ENCODE measurements around the gene BTBD7. TPM values are rescaled to one million over a fixed set of nuclear protein-coding genes. Genes with fewer than 3 reads are reported as not detected.
A peak's percentile ranks its signal among the peaks of the same experiment; 100 is the strongest.

BTBD7 gene
- total and polyA plus RNA-seq, 3 donors from 2014 or later = 16.9 to 27.8 (median 26.1) TPM

- TF ChIP-seq CTCF (IDR thresholded peaks at IDR 0.05) = no peak
- TF ChIP-seq POLR2A (IDR thresholded peaks at IDR 0.05) = no peak
- no peaks in the 10 kb centered on the region for H3K4me1 ChIP-seq
- WGBS, 2 donors = 73 to 75% methylated on average over 54 to 56 of the region's 60 CpGs
- H3K4me3 ChIP-seq = peak within 1 kb of the TSS; percentile 44 to 57
- no peaks in the 10 kb centered on the region for H3K27me3 ChIP-seq
- H3K36me3 ChIP-seq (ENCODE audit: low read depth, missing control alignments) = no peaks in the 10 kb centered on the region
- DNase-seq = peak; percentile 69
- H3K27ac ChIP-seq = peak within 1 kb of the TSS; percentile 9 to 60
- H3K9me3 ChIP-seq = no peaks in the 10 kb centered on the region
- intact Hi-C loops (cut with DNase I; ENCODE audit: low total_unique reads) = no loop called here
These were observed 14.3 kb upstream of the BTBD7 start, which contains the start of gene COX8C for GRCh38 chr14:93346926-93347721. Gene COX8C, plus strand, starts transcription at chr14:93347182. Its CDS starts 87 bp downstream, at chr14:93347269.

- WGBS, 2 donors = 59 to 69% methylated on average over 2 of the region's 2 CpGs
- Histone ChIP-seq H3K36me3 (ENCODE audit: low read depth, missing control alignments) (no peaks in the 10 kb centered on the region), H3K27me3 (no peaks in the 10 kb centered on the region), H3K9me3 (no peaks in the 10 kb centered on the region), H3K4me3 (no peak overlapping the region), H3K27ac (no peak overlapping the region), H3K4me1 (no peaks in the 10 kb centered on the region)
- intact Hi-C loops (cut with DNase I; ENCODE audit: low total_unique reads) = no loop called here
- TF ChIP-seq CTCF (IDR thresholded peaks at IDR 0.05) (no peak), POLR2A (IDR thresholded peaks at IDR 0.05) (no peak)
- no peak for DNase-seq
These were observed 11.0 kb upstream of the BTBD7 start for GRCh38 chr14:93343797-93344196.

GRCh38 chr14:93343266-93343665 is 10.4 kb upstream of the BTBD7 start:
- no peaks in the 10 kb centered on the region for H3K4me1 ChIP-seq
- H3K36me3 ChIP-seq (ENCODE audit: low read depth, missing control alignments) = no peaks in the 10 kb centered on the region
- no peaks in the 10 kb centered on the region for H3K27me3 ChIP-seq
- WGBS, 2 donors = 51 to 55% methylated on average over 1 of the region's 1 CpG
- TF ChIP-seq CTCF (IDR thresholded peaks at IDR 0.05) (no peak), POLR2A (IDR thresholded peaks at IDR 0.05) (no peak)
- no peak overlapping the region for H3K4me3 ChIP-seq
- intact Hi-C loops (cut with DNase I; ENCODE audit: low total_unique reads) = no loop called here
- no peak overlapping the region for H3K27ac ChIP-seq
- no peak for DNase-seq
- no peaks in the 10 kb centered on the region for H3K9me3 ChIP-seq

GRCh38 chr14:93337884-93338283 is 5.0 kb upstream of the BTBD7 start:
- TF ChIP-seq POLR2A (IDR thresholded peaks at IDR 0.05) = no peak
- Histone ChIP-seq H3K4me1 (peaks cover 6% of the 10 kb centered on the region), H3K27me3 (no peaks in the 10 kb centered on the region), H3K36me3 (ENCODE audit: low read depth, missing control alignments) (no peaks in the 10 kb centered on the region), H3K9me3 (no peaks in the 10 kb centered on the region), H3K4me3 (no peak overlapping the region), H3K27ac (no peak overlapping the region)
- intact Hi-C loops (cut with DNase I; ENCODE audit: low total_unique reads) = no loop called here
- no peak for DNase-seq
- 96% methylated on average over 3 to 6 of the region's 7 CpGs for WGBS, 2 donors

- Histone ChIP-seq H3K36me3 (ENCODE audit: low read depth, missing control alignments) (no peaks in the 10 kb centered on the region), H3K4me1 (peaks cover 6% of the 10 kb centered on the region), H3K4me3 (no peak overlapping the region), H3K27ac (no peak overlapping the region), H3K9me3 (no peaks in the 10 kb centered on the region), H3K27me3 (no peaks in the 10 kb centered on the region)
- DNase-seq = no peak
- no peak for TF ChIP-seq POLR2A (IDR thresholded peaks at IDR 0.05)
- TF ChIP-seq CTCF (IDR thresholded peaks at IDR 0.05) = no peak
- intact Hi-C loops (cut with DNase I; ENCODE audit: low total_unique reads) = no loop called here
- 82 to 87% methylated on average over 4 of the region's 4 CpGs for WGBS, 2 donors
These were observed 4.4 kb upstream of the BTBD7 start for GRCh38 chr14:93337143-93337753.
